GM23248 (cell line): ENCODE data around the gene THAP4. TPM values are rescaled to one million over a fixed set of nuclear protein-coding genes. Genes with fewer than 3 reads are reported as not detected.

Experiments
- DNase-seq: peaks from one replicate; pipeline ENCODE4 v3.0.0-alpha.2; 2015
- H2AFZ ChIP-seq: fragments of 200-600 bp; sonication (generic); 2 replicates; pipeline ENCODE4 v1.6.1; 2016; ENCODE audit warnings: antibody characterized with exemption
- H3F3A ChIP-seq: fragments of 200-600 bp; sonication (generic); 2 replicates; pipeline ENCODE4 v1.6.1; 2016; ENCODE audit warnings: mild to moderate bottlenecking, antibody characterized with exemption, mixed run types; ENCODE audit not compliant: insufficient read depth
- H3K27ac ChIP-seq: fragments of 200-600 bp; sonication (generic); 2 replicates; pipeline ENCODE4 v1.5.1; 2016; ENCODE audit warnings: mild to moderate bottlenecking
- H3K27me3 ChIP-seq: fragments of 200-600 bp; sonication (generic); replicated peaks from 2 replicates; pipeline ENCODE4 v1.6.1; 2016; ENCODE audit warnings: mild to moderate bottlenecking; ENCODE audit not compliant: insufficient read depth
- H3K36me3 ChIP-seq: fragments of 200-600 bp; sonication (generic); 2 replicates; pipeline ENCODE4 v1.6.1; 2016; ENCODE audit warnings: low read depth, mild to moderate bottlenecking
- H3K4me1 ChIP-seq: fragments of 200-600 bp; sonication (generic); 2 replicates; pipeline ENCODE4 v1.6.1; 2016; ENCODE audit warnings: mild to moderate bottlenecking; ENCODE audit not compliant: insufficient read depth
- H3K4me2 ChIP-seq: fragments of 200-600 bp; sonication (generic); one replicate; pipeline ENCODE4 v1.6.1; 2016; ENCODE audit warnings: mild to moderate bottlenecking; ENCODE audit not compliant: unreplicated experiment
- H3K4me3 ChIP-seq: fragments of 200-600 bp; sonication (generic); 2 replicates; pipeline ENCODE4 v1.5.1; 2016; ENCODE audit warnings: mild to moderate bottlenecking
- H3K79me2 ChIP-seq: fragments of 200-600 bp; sonication (generic); 2 replicates; pipeline ENCODE4 v1.6.1; 2016; ENCODE audit warnings: mild to moderate bottlenecking; ENCODE audit not compliant: insufficient read depth
- H3K9ac ChIP-seq: fragments of 200-600 bp; sonication (generic); 2 replicates; pipeline ENCODE4 v1.6.1; 2016; ENCODE audit warnings: mild to moderate bottlenecking
- H3K9me2 ChIP-seq: fragments of 200-600 bp; sonication (generic); 2 replicates; pipeline ENCODE4 v1.6.1; 2016; ENCODE audit warnings: mixed run types, mild to moderate bottlenecking, moderate library complexity; ENCODE audit not compliant: insufficient read depth
- H3K9me3 ChIP-seq: fragments of 200-600 bp; sonication (generic); one replicate; pipeline ENCODE4 v1.6.1; 2017; ENCODE audit warnings: low read depth
- H4K20me1 ChIP-seq: fragments of 200-600 bp; sonication (generic); 2 replicates; pipeline ENCODE4 v1.6.0; 2016; ENCODE audit not compliant: insufficient read depth
- EZH2 ChIP-seq: fragments of 200-600 bp; sonication (generic); IDR thresholded peaks from 2 replicates; pipeline ENCODE4 v1.6.1; 2018; ENCODE audit warnings: antibody characterized with exemption, mild to moderate bottlenecking; ENCODE audit not compliant: insufficient read depth, poor library complexity, severe bottlenecking
- EZH2phosphoT487 ChIP-seq: fragments of 200-600 bp; sonication (generic); IDR thresholded peaks from 2 replicates; pipeline ENCODE4 v1.6.1; 2018; ENCODE audit warnings: antibody characterized with exemption, moderate library complexity, mild to moderate bottlenecking, low read depth; ENCODE audit not compliant: insufficient read depth
- WGBS, 2 experiments: methylation state at CpG; one replicate each; pipeline ENCODE4 v1.1.6; 2015 to 2017; ENCODE audit warnings: low lambda C conversion rate in 2 of 2, low coverage in 1 of 2; ENCODE audit errors: missing lambda C conversion rate in 2 of 2; 5-methylcytosine and 5-hydroxymethylcytosine counted together
- in situ Hi-C: fragments of 300-500 bp; cut with MboI; formaldehyde crosslinking; loops from 2 replicates; pipeline ENCODE4 v1.15.0; 2020
- polyA plus RNA-seq: library from polyadenylated mRNA; unstranded; fragments of >200 nt; fragmentation: Nextera tagmentation; extraction: Ambion mirVana; gene quantifications from 2 replicates; pipeline ENCODE4 v1.2.1, GENCODE V29; 2016
- total RNA-seq: library from RNA; depleted of rRNA; stranded (reverse); fragments of >200 nt; shearing (Covaris generic); gene quantifications from 2 replicates; pipeline ENCODE4 v1.2.3, GENCODE V29; 2014

THAP4 gene
- total and polyA plus RNA-seq, 2 experiments from 2014 or later, result 46.4 to 53.4 TPM

GRCh38 chr2:241660593-241661213, 23.7 kb upstream of the THAP4 start:
- Histone ChIP-seq H3K79me2 (no peaks in the 10 kb centered on the region), H3K9ac (no peak overlapping the region), H4K20me1 (no peaks in the 10 kb centered on the region), H3K9me3 (no peaks in the 10 kb centered on the region), H3K27ac (no peak overlapping the region), H3K4me3 (no peak overlapping the region), H2AFZ (no peak overlapping the region), H3K4me1 (0 out of 2 replicates have a peak, but pooled peaks cover 7% of the 10 kb centered on the region), H3K36me3 (peaks cover 6% of the 10 kb centered on the region; the same call in 1 of the 2 replicates), H3F3A (peaks cover 15% of the 10 kb centered on the region), H3K27me3 (no peaks in the 10 kb centered on the region), H3K4me2 (no peak overlapping the region), H3K9me2 (no peaks in the 10 kb centered on the region)
- in situ Hi-C loops, result no loop called here
- TF ChIP-seq EZH2phosphoT487 (no peak), EZH2 (no peak)
- WGBS, 2 experiments, result 93 to 94% methylated on average over 14 of the region's 14 CpGs
- no peak for DNase-seq

- peaks cover 8% of the 10 kb centered on the region; the same call in 1 of the 2 replicates for H3K36me3 ChIP-seq
These were observed 22.3 kb upstream of the THAP4 start for GRCh38 chr2:241659150-241659739.

GRCh38 chr2:241658296-241658695, 21.3 kb upstream of the THAP4 start:
- Histone ChIP-seq H2AFZ (no peak overlapping the region), H3K9me2 (no peaks in the 10 kb centered on the region), H3K36me3 (peaks cover 8% of the 10 kb centered on the region; the same call in 1 of the 2 replicates), H4K20me1 (no peaks in the 10 kb centered on the region), H3K79me2 (0 out of 2 replicates have a peak, but pooled peaks cover 8% of the 10 kb centered on the region), H3F3A (no peaks in the 10 kb centered on the region), H3K4me2 (no peak overlapping the region), H3K9me3 (no peaks in the 10 kb centered on the region), H3K9ac (no peak overlapping the region), H3K27ac (no peak overlapping the region), H3K4me3 (no peak overlapping the region), H3K27me3 (no peaks in the 10 kb centered on the region), H3K4me1 (no peaks in the 10 kb centered on the region)
- WGBS, 2 experiments, result 82 to 85% methylated on average over 4 to 5 of the region's 5 CpGs
- TF ChIP-seq EZH2phosphoT487, result no peak
- no peak for TF ChIP-seq EZH2
- no peak for DNase-seq
- in situ Hi-C loops, result no loop called here

More at GRCh38 chr2:241659150-241659739, 22.3 kb upstream of the THAP4 start:
- H2AFZ ChIP-seq, result no peak overlapping the region
- in situ Hi-C loops, result no loop called here
- no peaks in the 10 kb centered on the region for H3K9me3 ChIP-seq
- H4K20me1 ChIP-seq, result no peaks in the 10 kb centered on the region
- H3K9ac ChIP-seq, result no peak overlapping the region
- no peaks in the 10 kb centered on the region for H3K4me1 ChIP-seq
- peaks cover 1% of the 10 kb centered on the region; the same call in 1 of the 2 replicates for H3F3A ChIP-seq
- H3K9me2 ChIP-seq, result no peaks in the 10 kb centered on the region
- TF ChIP-seq EZH2phosphoT487 (no peak), EZH2 (no peak)
- no peak overlapping the region for H3K4me3 ChIP-seq
- H3K27me3 ChIP-seq, result no peaks in the 10 kb centered on the region
- no peak overlapping the region for H3K4me2 ChIP-seq
- H3K79me2 ChIP-seq, result no peaks in the 10 kb centered on the region
- no peak overlapping the region for H3K27ac ChIP-seq
- DNase-seq, result peak; percentile 77
- WGBS, 2 experiments, result 53 to 56% methylated on average over 26 of the region's 26 CpGs

GRCh38 chr2:241657786-241658254, 20.9 kb upstream of the THAP4 start:
- H3K4me2 ChIP-seq, result no peak overlapping the region
- no peak overlapping the region for H3K4me3 ChIP-seq
- no peaks in the 10 kb centered on the region for H3K4me1 ChIP-seq
- no peak for TF ChIP-seq EZH2
- no peak for TF ChIP-seq EZH2phosphoT487
- no peaks in the 10 kb centered on the region for H3K9me3 ChIP-seq
- no peak for DNase-seq
- no peaks in the 10 kb centered on the region for H4K20me1 ChIP-seq
- H3K36me3 ChIP-seq, result peaks cover 8% of the 10 kb centered on the region; the same call in 1 of the 2 replicates
- no peaks in the 10 kb centered on the region for H3F3A ChIP-seq
- H3K79me2 ChIP-seq, result 0 out of 2 replicates have a peak, but pooled peaks cover 8% of the 10 kb centered on the region
- no peaks in the 10 kb centered on the region for H3K27me3 ChIP-seq
- H3K27ac ChIP-seq, result no peak overlapping the region
- H2AFZ ChIP-seq, result no peak overlapping the region
- in situ Hi-C loops, result no loop called here
- 87 to 88% methylated on average over 14 to 15 of the region's 15 CpGs for WGBS, 2 experiments
- no peak overlapping the region for H3K9ac ChIP-seq
- no peaks in the 10 kb centered on the region for H3K9me2 ChIP-seq
